ENCODE measurements around the gene HMCN2.

The HMCN2 gene

GRCh38 chr9:130451509-130452388, 186.2 kb downstream of the HMCN2 start:
- no peak overlapping the region for H3K4me3 ChIP-seq (ENCODE audit: low read length, poor library complexity, severe bottlenecking)

GRCh38 chr9:130452835-130453234, 187.3 kb downstream of the HMCN2 start:
- Histone ChIP-seq H3K27me3 (ENCODE audit: insufficient read depth, low read length, poor library complexity, severe bottlenecking) (no peaks in the 10 kb centered on the region), H3K9ac (ENCODE audit: low read depth, low read length, poor library complexity, severe bottlenecking) (no peak overlapping the region), H3K36me3 (ENCODE audit: insufficient read depth, low read length) (no peaks in the 10 kb centered on the region), H3F3A (ENCODE audit: low read depth) (no peaks in the 10 kb centered on the region), H3K79me2 (ENCODE audit: insufficient read depth, low read length) (no peaks in the 10 kb centered on the region), H2AFZ (ENCODE audit: low read length) (no peak overlapping the region), H3K9me3 (ENCODE audit: insufficient read depth, low read depth, low read length) (no peaks in the 10 kb centered on the region), H3K9me2 (replicated peaks; ENCODE audit: low read depth, low read length) (no peaks in the 10 kb centered on the region), H4K20me1 (ENCODE audit: insufficient read depth, low read length, poor library complexity, severe bottlenecking) (no peaks in the 10 kb centered on the region), H3K4me2 (ENCODE audit: low read depth, low read length, poor library complexity, severe bottlenecking) (no peak overlapping the region), H3K4me1 (ENCODE audit: insufficient read depth, low read length, poor library complexity, severe bottlenecking) (no peaks in the 10 kb centered on the region), H3K4me3 (ENCODE audit: low read length, poor library complexity, severe bottlenecking) (no peak overlapping the region)
- TF ChIP-seq EZH2phosphoT487 (IDR thresholded peaks at IDR 0.05; ENCODE audit: borderline replicate concordance) (no peak), CTCF (conservative IDR thresholded peaks at IDR 0.05; ENCODE audit: low read length) (no peak)

More at GRCh38 chr9:130451509-130452388, 186.2 kb downstream of the HMCN2 start:
- Histone ChIP-seq H2AFZ (ENCODE audit: low read length) (peak overlapping the region; percentile 12; the same call in 1 of the 2 replicates), H3K27me3 (ENCODE audit: insufficient read depth, low read length, poor library complexity, severe bottlenecking) (no peaks in the 10 kb centered on the region), H3K79me2 (ENCODE audit: insufficient read depth, low read length) (no peaks in the 10 kb centered on the region), H3K9me2 (replicated peaks; ENCODE audit: low read depth, low read length) (no peaks in the 10 kb centered on the region), H3F3A (ENCODE audit: low read depth) (no peaks in the 10 kb centered on the region), H3K4me2 (ENCODE audit: low read depth, low read length, poor library complexity, severe bottlenecking) (no peak overlapping the region), H3K9me3 (ENCODE audit: insufficient read depth, low read depth, low read length) (no peaks in the 10 kb centered on the region), H3K4me1 (ENCODE audit: insufficient read depth, low read length, poor library complexity, severe bottlenecking) (no peaks in the 10 kb centered on the region), H3K9ac (ENCODE audit: low read depth, low read length, poor library complexity, severe bottlenecking) (no peak overlapping the region), H3K36me3 (ENCODE audit: insufficient read depth, low read length) (no peaks in the 10 kb centered on the region), H4K20me1 (ENCODE audit: insufficient read depth, low read length, poor library complexity, severe bottlenecking) (no peaks in the 10 kb centered on the region)
- TF ChIP-seq CTCF (conservative IDR thresholded peaks at IDR 0.05; ENCODE audit: low read length) (peak; percentile 33), EZH2phosphoT487 (IDR thresholded peaks at IDR 0.05; ENCODE audit: borderline replicate concordance) (no peak)

GRCh38 chr9:130453487-130453886, 187.9 kb downstream of the HMCN2 start:
- TF ChIP-seq CTCF (conservative IDR thresholded peaks at IDR 0.05; ENCODE audit: low read length) (no peak), EZH2phosphoT487 (IDR thresholded peaks at IDR 0.05; ENCODE audit: borderline replicate concordance) (no peak)
- no peaks in the 10 kb centered on the region for H3K36me3 ChIP-seq (ENCODE audit: insufficient read depth, low read length)
- no peak overlapping the region for H3K9ac ChIP-seq (ENCODE audit: low read depth, low read length, poor library complexity, severe bottlenecking)
- H3K27me3 ChIP-seq (ENCODE audit: insufficient read depth, low read length, poor library complexity, severe bottlenecking) = no peaks in the 10 kb centered on the region
- no peaks in the 10 kb centered on the region for H3F3A ChIP-seq (ENCODE audit: low read depth)
- no peak overlapping the region for H3K4me2 ChIP-seq (ENCODE audit: low read depth, low read length, poor library complexity, severe bottlenecking)
- no peaks in the 10 kb centered on the region for H3K79me2 ChIP-seq (ENCODE audit: insufficient read depth, low read length)
- H2AFZ ChIP-seq (ENCODE audit: low read length) = no peak overlapping the region
- H3K4me3 ChIP-seq (ENCODE audit: low read length, poor library complexity, severe bottlenecking) = no peak overlapping the region
- H4K20me1 ChIP-seq (ENCODE audit: insufficient read depth, low read length, poor library complexity, severe bottlenecking) = no peaks in the 10 kb centered on the region
- H3K9me2 ChIP-seq (replicated peaks; ENCODE audit: low read depth, low read length) = no peaks in the 10 kb centered on the region
- H3K9me3 ChIP-seq (ENCODE audit: insufficient read depth, low read depth, low read length) = no peaks in the 10 kb centered on the region
- H3K4me1 ChIP-seq (ENCODE audit: insufficient read depth, low read length, poor library complexity, severe bottlenecking) = no peaks in the 10 kb centered on the region
